K562 (cell line): ENCODE measurements around the gene SYT1. TPM values are rescaled to one million over a fixed set of nuclear protein-coding genes. Genes with fewer than 3 reads are reported as not detected.

Experiments used
- ATAC-seq: fragments of 200-7000 bp; cut with Tn5 transposase; 3 replicates; pipeline ENCODE4 v1.9.1; 2020; ENCODE audit warnings: moderate library complexity
- BruUV-seq: library from RNA; stranded (reverse); fragments of 400-500 nt; replicated peaks from 2 replicates; lab custom pipeline; 2021; lab: Mats Ljungman, UMichigan
- CTCF ChIA-PET: fragments of 300-600 bp; formaldehyde crosslinking; extraction: SDS; loops from one replicate; lab custom pipeline; 2021; ENCODE audit warnings: low intra/inter-chr PET ratio; lab: Yijun Ruan, JAX
- POLR2A ChIA-PET: fragments of 300-600, 350-650 bp; sonication (Branson Sonifier 250); formaldehyde crosslinking; extraction: SDS; loops from one replicate; lab custom pipeline; 2021; ENCODE audit warnings: antibody characterized with exemption, inconsistent platforms; lab: Yijun Ruan, JAX
- DNase-seq, 4 experiments: peaks; one replicate each; pipeline versions ENCODE4 v3.0.0 to v3.0.0-alpha.2; 2011 to 2018; ENCODE audit warnings: low spot score in 3 of 4, mixed read lengths in 3 of 4; ENCODE audit errors: extremely low read depth in 1 of 4
- FAIRE-seq: peaks from 2 replicates; lab custom pipeline; 2011; peaks lifted over from hg19 to GRCh38; lab: Jason Lieb, UNC
- H2AFZ ChIP-seq: 2 replicates; pipeline ENCODE4 v1.6.0; 2011; ENCODE audit warnings: low read depth, low read length, control low read depth, inconsistent platforms
- H3K27ac ChIP-seq: fragments of 200-600 bp; 3 replicates; pipeline ENCODE4 v1.8.0; 2011; ENCODE audit warnings: low read depth, mild to moderate bottlenecking, control low read depth, inconsistent platforms, low read length, moderate library complexity, mixed read lengths; ENCODE audit errors: extremely low read depth
- H3K27me3 ChIP-seq, 2 experiments: fragments of 300-600 bp in 1 of 2; 2 replicates in 1 of 2; 3 replicates in 1 of 2; pipeline versions ENCODE4 v1.6.0 to v1.8.0; 2011; ENCODE audit warnings: inconsistent platforms in 2 of 2, low read length in 2 of 2, mild to moderate bottlenecking in 1 of 2, mixed read lengths in 1 of 2, moderate library complexity in 1 of 2; ENCODE audit not compliant: control insufficient read depth in 2 of 2, insufficient read depth in 2 of 2
- H3K36me3 ChIP-seq: fragments of 300-600 bp; 3 replicates; pipeline ENCODE4 v1.8.0; 2011; ENCODE audit warnings: mild to moderate bottlenecking, low read length, inconsistent platforms; ENCODE audit not compliant: control insufficient read depth, insufficient read depth
- H3K4me1 ChIP-seq, 2 experiments: fragments of 200-600 bp in 1 of 2; replicated peaks in 1 of 2; 2 replicates in 1 of 2; 3 replicates in 1 of 2; pipeline versions ENCODE4 v1.5.1 to v1.8.0; 2011; ENCODE audit warnings: inconsistent platforms in 2 of 2, low read length in 2 of 2, mild to moderate bottlenecking in 1 of 2, mixed read lengths in 1 of 2, moderate library complexity in 1 of 2; ENCODE audit not compliant: control insufficient read depth in 2 of 2, insufficient read depth in 2 of 2
- H3K4me2 ChIP-seq: 2 replicates; pipeline ENCODE4 v1.6.1; 2011; ENCODE audit warnings: low read length, control low read depth, inconsistent platforms, mixed read lengths; ENCODE audit not compliant: insufficient read depth
- H3K4me3 ChIP-seq: fragments of 200-600 bp; sonication (generic), shearing (Covaris generic); 2 replicates; pipeline ENCODE4 v1.5.1; 2016; ENCODE audit warnings: control low read depth, inconsistent platforms
- H3K79me2 ChIP-seq: fragments of 200-600 bp; 3 replicates; pipeline ENCODE4 v1.8.0; 2011; ENCODE audit warnings: low read length, inconsistent platforms; ENCODE audit not compliant: control insufficient read depth, insufficient read depth
- H3K9ac ChIP-seq, 2 experiments: 2 replicates each; pipeline versions ENCODE4 v1.6.0 to v1.6.1; 2011; ENCODE audit warnings: low read depth in 2 of 2, low read length in 2 of 2, control low read depth in 1 of 2, inconsistent platforms in 1 of 2, mild to moderate bottlenecking in 1 of 2, mixed read lengths in 1 of 2; ENCODE audit not compliant: insufficient read depth in 1 of 2
- H3K9me1 ChIP-seq: one replicate; pipeline ENCODE4 v1.6.0; 2011; ENCODE audit warnings: inconsistent platforms, mild to moderate bottlenecking, low read length, moderate library complexity; ENCODE audit not compliant: control insufficient read depth, insufficient read depth
- H3K9me3 ChIP-seq: replicated peaks from 2 replicates; pipeline ENCODE4 v1.5.1; 2011; ENCODE audit warnings: low read depth, low read length, inconsistent platforms; ENCODE audit not compliant: control insufficient read depth, insufficient read depth
- H4K20me1 ChIP-seq: replicated peaks from 2 replicates; pipeline ENCODE4 v1.6.1; 2011; ENCODE audit warnings: low read length, inconsistent platforms, mixed read lengths; ENCODE audit not compliant: control insufficient read depth, insufficient read depth
- CHD4 ChIP-seq: fragments of 200-600 bp; sonication (generic); IDR thresholded peaks from 3 replicates; pipeline ENCODE4 v1.6.1; 2012; ENCODE audit warnings: low read depth, mild to moderate bottlenecking, mixed read lengths, low read length, inconsistent platforms; ENCODE audit not compliant: insufficient read depth, insufficient replicate concordance, poor library complexity, severe bottlenecking
- E2F1 ChIP-seq: sonication (generic); formaldehyde crosslinking; IDR thresholded peaks from 2 replicates; pipeline ENCODE4 v1.8.1; 2023; ENCODE audit warnings: mild to moderate bottlenecking, missing genetic modification reagents, moderate library complexity
- GABPB2 ChIP-seq: fragments of 250-450 bp; sonication (Bioruptor Pico); conservative IDR thresholded peaks from 2 replicates; pipeline ENCODE4 v1.5.1; 2021; ENCODE audit warnings: mild to moderate bottlenecking
- LCOR ChIP-seq: sonication (generic); formaldehyde crosslinking; IDR thresholded peaks from 2 replicates; pipeline ENCODE4 v1.8.0; 2022; ENCODE audit warnings: mild to moderate bottlenecking, missing genetic modification reagents
- LEF1 ChIP-seq: fragments of 450-650 bp; IDR thresholded peaks from 2 replicates; pipeline ENCODE4 v1.6.1; 2016; ENCODE audit warnings: mild to moderate bottlenecking
- MED1 ChIP-seq: sonication (generic); formaldehyde crosslinking; IDR thresholded peaks from 2 replicates; pipeline ENCODE4 v1.8.1; 2023; ENCODE audit warnings: missing genetic modification reagents, borderline replicate concordance
- NR0B1 ChIP-seq: fragments of 450-650 bp; IDR thresholded peaks from one replicate; pipeline ENCODE4 v1.6.1; 2018; ENCODE audit warnings: mild to moderate bottlenecking, moderate library complexity; ENCODE audit not compliant: partially characterized antibody
- POLR2G ChIP-seq: fragments of 200-400 bp; formaldehyde crosslinking; IDR thresholded peaks from 2 replicates; pipeline ENCODE4 v1.6.1; 2017; ENCODE audit warnings: low read depth, mild to moderate bottlenecking, antibody characterized with exemption, low read length, moderate library complexity
- ZBTB5 ChIP-seq: fragments of 450-650 bp; IDR thresholded peaks from 2 replicates; pipeline ENCODE4 v1.6.1; 2017; ENCODE audit warnings: antibody characterized with exemption
- ZNF121 ChIP-seq: sonication (generic); formaldehyde crosslinking; conservative IDR thresholded peaks from 2 replicates; pipeline ENCODE4 v1.8.0; 2022; ENCODE audit warnings: missing genetic modification reagents
- WGBS: fragments of 100-300 bp; shearing (Covaris generic); methylation state at CpG from one replicate; pipeline ENCODE4 v1.1.6; 2016; ENCODE audit warnings: low coverage, mixed read lengths; ENCODE audit not compliant: insufficient coverage; ENCODE audit errors: missing lambda C conversion rate; 5-methylcytosine and 5-hydroxymethylcytosine counted together
- in situ Hi-C: fragments of 300-500 bp; cut with MboI; formaldehyde crosslinking; loops from 4 replicates; pipeline ENCODE4 v1.15.0; 2018; ENCODE audit warnings: inconsistent platforms, mixed read lengths
- intact Hi-C: fragments of 100-400 bp; cut with micrococcal nuclease; formaldehyde crosslinking; loops from 2 replicates; pipeline ENCODE4 v1.14.2; 2022
- polyA plus RNA-seq, 8 experiments: library from polyadenylated mRNA; depleted of rRNA in 4 of 8; stranded (reverse) in 5 of 8; unstranded in 3 of 8; fragments of >200 nt; fragmentation: Nextera tagmentation in 2 of 8; fragmentation: Illumina TruSeq in 1 of 8; extraction: Ambion mirVana in 2 of 8; extraction: Trizol in 1 of 8; gene quantifications; 2 replicates each; pipeline versions ENCODE4 v1.2.1 to v1.2.3, GENCODE V29; 2011 to 2014; ENCODE audit warnings: inconsistent platforms in 1 of 8, missing spikeins in 1 of 8
- total RNA-seq, 7 experiments: library from RNA; depleted of rRNA in 6 of 7; stranded (reverse); fragments of >200 nt in 6 of 7; fragmentation: Illumina TruSeq in 2 of 7; extraction: Trizol in 2 of 7; gene quantifications; 2 replicates each; pipeline versions ENCODE4 v1.2.1 to v1.2.3, GENCODE V29; 2011 to 2021; ENCODE audit warnings: low replicate concordance in 1 of 7

Gene SYT1
- total and polyA plus RNA-seq, 9 of the 15 experiments (the other 6 are each of a cell fraction or from before 2014, with no cell fraction given) = 0.03 to 0.13 (median 0.07) TPM; not detected in 4

- Histone ChIP-seq H3K27ac (no peak overlapping the region), H3K27me3 (no peaks in the 10 kb centered on the region), H4K20me1 (no peaks in the 10 kb centered on the region), H3K4me2 (no peak overlapping the region), H3K36me3 (no peaks in the 10 kb centered on the region), H2AFZ (no peak overlapping the region)
- ATAC-seq (no peak), DNase-seq (no peak)
- BruUV-seq = no TSS peak
- ChIA-PET POLR2A (no interaction called here), CTCF (no interaction called here)
- intact Hi-C loops = no loop called here
- TF ChIP-seq ZNF121 = no peak
- TF ChIP-seq E2F1 = no peak
- TF ChIP-seq CHD4 = no peak
- TF ChIP-seq GABPB2 (CRISPR knock-in tag) = no peak
- TF ChIP-seq MED1 = no peak
- no peak for TF ChIP-seq POLR2G
- no peak for TF ChIP-seq ZBTB5
- no peak for TF ChIP-seq LCOR (CRISPR knock-in tag)
- no peak for TF ChIP-seq LEF1
- no peak for TF ChIP-seq NR0B1
- TF ChIP-seq, all 486 proteins: peak for 0
- no peak for FAIRE-seq
- Histone ChIP-seq H3K9me3 (no peaks in the 10 kb centered on the region), H3K9me1 (no peaks in the 10 kb centered on the region), H3K9ac (no peak overlapping the region), H3K4me1 (no peaks in the 10 kb centered on the region), H3K4me3 (no peak overlapping the region), H3K79me2 (no peaks in the 10 kb centered on the region)
- WGBS = 20% methylated on average over 2 of the region's 2 CpGs
- in situ Hi-C loops = no loop called here
These were observed 505.4 kb downstream of the SYT1 start for GRCh38 chr12:79370021-79370420.
